GM10248 (cell line): ENCODE results near the gene RIC8B.

ENCODE experiments used
- CTCF ChIA-PET: fragments of 300-600 bp; sonication (Branson Sonifier 250); formaldehyde crosslinking; extraction: SDS; loops from one replicate; lab custom pipeline; 2021; ENCODE audit warnings: antibody characterized with exemption; lab: Yijun Ruan, JAX
- POLR2A ChIA-PET: fragments of 350-650 bp; sonication (Branson Sonifier 250); formaldehyde crosslinking; extraction: SDS; loops from one replicate; lab custom pipeline; 2020; ENCODE audit warnings: antibody characterized with exemption; lab: Yijun Ruan, JAX
- DNase-seq: peaks from one replicate; pipeline ENCODE4 v3.0.0; 2012; ENCODE audit errors: extremely low spot score
- CTCF ChIP-seq: IDR thresholded peaks from 2 replicates; pipeline ENCODE4 v1.5.1; 2012; ENCODE audit warnings: mild to moderate bottlenecking, low read depth; ENCODE audit errors: extremely low read depth, missing control alignments, control extremely low read depth

RIC8B gene

GRCh38 chr12:106773286-106774004 is 1.0 kb upstream of the RIC8B start:
- no peak for TF ChIP-seq CTCF
- ChIA-PET POLR2A (no interaction called here), CTCF (interaction anchor here (1.1 to 1.7 kb wide), 5 partner anchors 10 to 146 kb away, joined by 3 to 5 read pairs (median 3); no protein-coding TSS in a partner anchor)
- no peak for DNase-seq

DNA sequence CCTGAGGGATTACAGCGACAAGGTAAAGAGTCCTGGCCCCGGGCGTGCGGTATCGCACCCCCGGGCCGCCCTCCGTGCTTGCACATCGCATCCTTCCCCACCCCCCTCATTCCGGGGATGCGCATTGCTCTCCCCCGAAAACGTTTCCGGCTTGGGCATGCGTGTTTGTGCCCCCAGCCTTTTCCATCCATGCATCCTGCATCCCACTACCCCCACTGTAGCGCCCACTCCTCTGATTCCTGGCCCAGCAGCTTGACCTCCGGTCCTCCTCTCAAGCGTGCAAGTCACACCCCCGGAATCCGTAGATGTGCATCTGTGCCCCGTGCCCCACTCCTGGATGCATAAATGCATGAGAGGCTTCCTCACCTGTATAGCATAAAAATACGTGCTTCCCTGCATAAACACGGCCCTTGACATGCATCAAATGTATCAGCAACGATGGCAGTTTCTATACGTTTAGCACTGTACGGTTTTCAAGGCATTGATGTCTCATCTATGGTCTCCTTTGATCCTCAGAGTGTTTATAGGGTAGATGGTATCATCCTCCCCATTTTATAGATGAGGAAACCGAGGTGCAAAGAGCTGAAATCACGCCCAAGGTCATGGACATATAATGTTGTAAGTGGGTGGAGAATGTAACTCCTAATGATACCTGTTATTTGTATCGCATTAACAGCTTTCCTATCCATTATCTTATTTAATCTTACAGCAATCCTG is 484 bp downstream of the RIC8B start:
- DNase-seq = peak; percentile 38
- ChIA-PET CTCF (interaction anchor here (1.3 to 2.0 kb wide), 3 partner anchors 16 to 26 kb away, joined by 4 to 6 read pairs (median 5); no protein-coding TSS in a partner anchor), POLR2A (no interaction called here)
- no peak for TF ChIP-seq CTCF

GRCh38 chr12:106776897-106777296 is 2.4 kb downstream of the RIC8B start:
- ChIA-PET CTCF (interaction anchor here (1.0 to 2.1 kb wide), 6 partner anchors 9 to 65 kb away, joined by 3 to 7 read pairs (median 5); no protein-coding TSS in a partner anchor), POLR2A (no interaction called here)
- DNase-seq = no peak
- TF ChIP-seq CTCF = no peak

GRCh38 chr12:106780010-106780631 is 5.6 kb downstream of the RIC8B start:
- ChIA-PET CTCF (no interaction called here), POLR2A (no interaction called here)
- TF ChIP-seq CTCF = no peak
- no peak for DNase-seq

DNA sequence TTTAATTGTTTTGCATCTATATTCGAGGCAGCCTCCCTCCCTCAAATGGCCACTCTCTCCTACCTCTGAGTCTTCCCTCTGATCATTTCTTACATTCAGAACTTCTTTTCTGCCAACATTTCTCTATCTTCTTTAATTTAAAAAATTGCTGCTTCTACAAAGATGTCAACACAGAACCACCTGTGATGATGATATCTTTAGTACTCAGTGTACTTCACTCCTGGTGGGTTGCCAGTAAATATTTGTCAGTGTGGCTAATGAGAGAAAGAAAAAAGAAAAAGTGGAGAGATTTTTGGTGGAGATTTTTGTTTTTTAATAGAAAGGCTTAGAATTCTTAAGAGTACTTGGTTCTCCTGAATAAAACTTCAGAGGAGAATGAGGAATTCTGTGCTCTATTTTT is 8.1 kb downstream of the RIC8B start:
- DNase-seq = no peak
- CTCF ChIA-PET = interaction anchor here (1.5 kb wide), 1 partner anchor 12 kb away, joined by 3 read pairs; no protein-coding TSS in a partner anchor
- POLR2A ChIA-PET = no interaction called here
- no peak for TF ChIP-seq CTCF

- CTCF ChIA-PET = no interaction called here
- no peak for DNase-seq
- TF ChIP-seq CTCF = no peak
- POLR2A ChIA-PET = no interaction called here
Observed at GRCh38 chr12:106783515-106783914, 9.0 kb downstream of the RIC8B start.
